Stimulated activated CD4-positive, alpha-beta T cell treated with anti-CD3 and anti-CD28 coated beads, Interleukin-12 subunit alpha, Interleukin-12 subunit beta, amount 100 ng/mL, for 24 hours (primary cell): ENCODE results near the gene UBE3D.
"Not testable (repeated sequence)": the region's sequence is repeated elsewhere in the genome, so short reads cannot be mapped to it uniquely, and the experiment has no call there.

ENCODE experiments used
- DNase-seq, 2 experiments: peaks; one replicate each; pipeline ENCODE4 v3.0.0-alpha.2; 2020; ENCODE audit warnings: low read depth in 2 of 2

The UBE3D gene

DNA sequence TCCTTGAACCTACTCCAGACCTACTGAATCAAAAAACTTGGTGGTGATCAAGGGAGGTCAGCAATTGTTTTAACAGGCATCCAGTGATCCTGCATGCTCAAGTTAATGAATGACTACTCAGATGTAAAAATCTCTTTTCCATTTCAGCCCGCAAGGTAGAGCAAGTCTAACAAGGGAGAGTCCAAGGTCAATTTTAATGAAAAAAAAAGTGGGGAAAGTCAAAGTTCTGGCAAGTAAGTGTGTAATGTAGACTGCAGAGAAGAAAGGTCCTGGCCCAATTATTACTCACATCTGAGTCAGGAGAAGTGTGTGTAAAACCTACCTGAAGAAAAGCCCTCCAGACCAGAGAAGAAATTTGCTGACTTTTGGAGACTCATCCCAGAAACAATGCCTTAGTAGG is 193.5 kb downstream of the UBE3D start:
- DNase-seq = no peak

DNA sequence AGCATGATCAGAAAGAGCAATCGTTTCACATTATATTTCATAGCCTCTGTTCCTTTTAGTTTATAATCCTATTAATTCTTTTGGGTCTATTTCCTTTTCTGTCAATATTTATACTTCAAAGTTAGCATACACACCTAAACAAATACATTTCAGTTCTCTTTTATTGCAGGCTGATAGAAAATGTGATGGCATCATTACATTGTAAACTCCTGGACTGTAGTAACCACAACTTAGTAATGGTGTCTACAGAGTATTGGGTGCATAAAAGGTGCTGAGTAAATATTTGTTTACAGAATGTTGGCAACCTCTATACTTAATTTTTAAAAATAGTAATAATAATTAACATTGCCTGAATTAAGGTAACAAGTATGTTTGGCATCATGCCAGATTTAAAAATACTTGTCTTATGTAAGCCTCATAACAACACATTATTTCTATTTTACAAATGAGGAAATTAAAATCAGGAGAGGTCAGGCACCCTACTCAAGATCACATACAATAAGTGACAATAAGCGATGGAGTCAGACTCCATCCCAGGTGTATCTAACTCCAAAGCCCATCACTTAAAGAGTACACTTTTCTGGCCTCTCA is 195.0 kb downstream of the UBE3D start:
- no peak for DNase-seq

DNA sequence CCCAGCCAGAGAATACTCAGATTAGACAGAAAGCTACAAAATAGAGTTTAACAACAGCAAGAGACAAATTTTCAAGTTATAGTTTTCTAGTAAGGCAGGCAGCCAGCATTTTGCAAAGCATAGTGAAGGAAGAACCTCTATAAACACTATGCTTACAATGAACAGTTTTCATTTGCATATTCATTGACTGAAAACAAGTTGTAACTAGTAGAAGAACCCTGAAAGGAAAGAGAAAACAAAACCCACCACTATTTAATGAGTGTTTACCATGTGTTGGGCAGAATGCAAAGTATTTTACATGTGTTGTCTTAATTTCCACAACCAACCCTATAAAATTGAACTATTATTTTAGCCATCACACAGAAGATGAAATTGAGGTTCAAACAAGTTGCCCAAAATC is 196.1 kb downstream of the UBE3D start:
- no peak for DNase-seq

DNA sequence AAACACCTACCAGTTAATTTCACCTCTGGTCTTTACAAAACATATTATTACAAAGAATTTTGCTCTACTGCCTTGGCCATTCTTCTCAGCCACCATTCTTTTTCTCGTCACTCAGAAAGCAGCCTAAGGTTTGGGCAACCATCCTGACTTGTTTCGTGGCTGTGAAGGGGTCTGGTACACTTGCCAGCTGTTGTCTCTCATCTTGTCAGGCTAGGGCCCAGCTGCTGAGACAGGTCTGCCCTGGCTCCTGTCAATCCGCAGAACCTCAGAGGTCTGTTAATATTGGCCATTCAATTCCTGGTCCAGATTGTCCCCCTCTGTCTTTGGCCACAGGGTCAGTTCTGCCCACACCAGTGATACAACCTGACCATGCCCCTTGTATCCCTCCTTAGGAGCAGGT is 197.7 kb downstream of the UBE3D start:
- DNase-seq = no peak

DNA sequence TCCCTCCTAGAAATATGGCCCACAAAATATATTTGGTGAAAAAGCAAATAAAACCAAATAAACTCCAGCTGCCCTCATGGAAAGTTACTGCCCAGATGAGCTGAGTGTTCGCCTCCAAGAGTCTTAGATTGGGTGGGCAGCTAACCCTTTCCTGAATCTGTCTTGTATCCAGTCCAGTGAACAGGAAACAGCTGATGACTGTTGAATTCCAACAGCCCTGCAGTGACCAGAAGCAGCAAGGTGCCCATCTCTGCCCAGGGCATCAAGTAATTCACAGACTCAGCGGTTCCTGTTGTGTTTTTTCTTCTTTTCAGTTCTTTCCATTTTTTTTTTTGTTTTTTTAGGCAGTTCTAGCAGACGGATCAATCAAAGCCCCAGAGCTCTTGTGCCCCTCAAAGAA is 199.2 kb downstream of the UBE3D start:
- no peak for DNase-seq

DNA sequence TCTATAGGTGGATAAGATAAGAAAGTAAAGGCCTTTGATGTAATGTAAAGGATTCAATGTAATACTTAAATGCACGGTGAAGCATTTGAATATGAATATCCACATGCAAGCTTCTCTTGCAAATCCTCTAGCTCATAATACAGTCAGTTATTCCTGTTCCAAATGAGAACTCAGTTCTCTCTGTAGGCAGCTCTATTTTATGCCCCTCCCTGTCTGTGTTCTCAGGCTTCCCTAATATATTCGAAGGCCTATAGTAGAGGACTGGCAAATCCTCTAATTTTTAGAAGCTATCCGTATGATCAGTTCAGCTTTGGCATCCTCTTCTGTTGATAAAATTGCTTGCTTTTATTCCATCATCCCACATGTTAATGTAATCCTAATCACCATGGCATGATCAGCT is 200.2 kb downstream of the UBE3D start:
- no peak for DNase-seq

DNA sequence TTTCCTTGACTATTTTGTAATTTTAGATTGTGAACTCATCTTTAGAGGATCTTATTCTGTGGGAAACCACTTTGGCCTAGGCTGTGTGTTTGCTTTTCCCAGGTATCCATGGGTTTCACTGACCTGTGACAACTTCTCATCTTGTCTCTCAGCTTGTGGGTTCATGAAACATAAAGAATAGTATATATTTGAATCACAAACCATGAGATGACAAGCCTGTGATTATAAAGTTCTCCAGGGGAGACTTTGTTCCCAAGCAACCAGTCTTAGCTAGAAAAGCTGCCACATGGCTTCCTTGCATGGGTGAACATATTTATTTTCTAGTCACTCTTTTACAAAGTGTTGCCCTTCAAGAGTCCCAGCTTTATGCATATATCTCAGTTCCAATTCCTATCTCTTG is 201.9 kb downstream of the UBE3D start:
- no peak for DNase-seq

DNA sequence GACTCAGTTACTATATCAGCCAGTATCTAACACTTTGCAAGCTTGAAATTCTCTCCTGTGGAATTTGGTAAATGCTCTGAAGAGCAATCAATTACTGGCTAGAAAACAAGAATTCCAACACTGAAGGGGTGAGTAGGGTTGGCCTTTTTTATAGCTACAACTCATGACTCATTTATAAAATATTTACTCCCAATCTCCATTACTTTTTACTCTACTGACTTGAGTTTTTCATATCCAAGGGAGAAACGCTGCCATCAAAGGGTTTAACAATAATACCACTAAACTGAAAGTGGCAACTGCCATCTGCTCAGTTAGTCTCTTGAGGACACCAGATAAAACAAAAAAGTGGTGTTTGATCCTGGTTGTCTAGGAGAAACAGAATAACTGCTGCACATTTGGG is 203.1 kb downstream of the UBE3D start:
- no peak for DNase-seq

DNA sequence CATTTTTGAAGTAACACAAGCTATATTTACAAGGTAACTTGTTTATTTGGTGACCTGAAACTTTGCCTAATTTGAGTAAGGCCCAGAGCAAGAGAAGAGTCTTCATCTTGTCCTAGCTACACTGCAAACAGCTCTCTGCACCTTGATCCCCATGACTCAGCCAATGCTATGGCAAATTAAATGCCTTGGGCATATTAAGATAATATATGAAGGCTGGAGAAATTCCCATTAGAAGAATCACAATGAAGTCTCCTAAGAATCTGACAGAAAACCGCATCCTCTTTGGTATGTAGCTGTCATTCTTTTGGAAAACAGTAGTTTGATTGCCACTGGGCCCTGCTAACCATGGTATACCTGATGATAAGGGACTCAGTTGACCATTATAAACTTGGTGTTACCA is 204.5 kb downstream of the UBE3D start:
- no peak for DNase-seq

DNA sequence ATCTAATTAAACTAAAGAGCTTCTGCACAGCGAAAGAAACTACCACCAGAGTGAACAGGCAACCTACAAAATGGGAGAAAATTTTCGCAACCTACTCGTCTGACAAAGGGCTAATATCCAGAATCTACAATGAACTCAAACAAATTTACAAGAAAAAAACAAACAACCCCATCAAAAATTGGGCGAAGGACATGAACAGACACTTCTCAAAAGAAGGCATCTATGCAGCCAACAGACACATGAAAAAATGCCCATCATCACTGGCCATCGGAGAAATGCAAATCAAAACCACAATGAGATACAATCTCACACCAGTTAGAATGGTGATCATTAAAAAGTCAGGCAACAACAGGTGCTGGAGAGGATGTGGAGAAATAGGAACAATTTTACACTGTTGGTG is 209.6 kb downstream of the UBE3D start:
- not testable (repeated sequence) for DNase-seq

DNA sequence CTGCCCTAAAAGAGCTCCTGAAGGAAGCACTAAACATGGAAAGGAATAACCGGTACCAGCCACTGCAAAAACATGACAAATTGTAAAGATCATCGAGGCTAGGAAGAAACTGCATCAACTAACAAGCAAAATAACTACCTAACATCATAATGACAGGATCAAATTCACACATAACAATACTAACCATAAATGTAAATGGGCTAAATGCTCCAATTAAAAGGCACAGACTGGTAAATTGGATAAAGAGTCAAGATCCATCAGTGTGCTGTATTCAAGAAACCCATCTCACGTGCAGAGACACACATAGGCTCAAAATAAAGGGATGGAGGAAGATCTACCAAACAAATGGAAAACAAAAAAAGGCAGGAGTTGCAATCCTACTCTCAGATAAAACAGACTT is 212.7 kb downstream of the UBE3D start:
- not testable (repeated sequence) for DNase-seq

DNA sequence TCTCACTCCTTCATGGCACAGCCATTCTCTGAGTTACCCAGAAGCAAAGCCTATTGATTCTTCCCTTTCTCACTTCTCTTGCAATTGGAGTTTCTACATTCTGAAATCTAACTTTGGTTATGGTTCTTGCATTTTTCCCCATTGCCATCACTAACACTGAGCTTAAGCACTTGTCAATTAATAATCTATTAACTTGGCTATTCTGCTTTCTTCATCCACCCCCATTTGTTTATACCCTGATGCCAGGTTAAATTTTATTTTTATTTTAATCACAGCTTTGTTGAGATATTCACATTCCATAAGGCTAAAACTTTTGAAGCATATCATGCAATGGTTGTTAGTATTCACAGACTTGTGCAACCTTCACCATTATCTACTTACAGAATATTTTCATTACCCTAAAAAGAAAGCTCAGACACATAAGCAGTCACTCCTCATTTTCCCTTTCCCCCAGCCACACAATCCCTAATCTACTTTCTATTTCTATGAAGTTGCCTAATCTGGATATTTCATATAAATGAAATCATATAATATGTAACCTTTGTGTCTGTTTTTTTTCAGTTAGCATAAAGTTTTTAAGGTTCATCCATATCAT is 222.3 kb downstream of the UBE3D start:
- no peak for DNase-seq

DNA sequence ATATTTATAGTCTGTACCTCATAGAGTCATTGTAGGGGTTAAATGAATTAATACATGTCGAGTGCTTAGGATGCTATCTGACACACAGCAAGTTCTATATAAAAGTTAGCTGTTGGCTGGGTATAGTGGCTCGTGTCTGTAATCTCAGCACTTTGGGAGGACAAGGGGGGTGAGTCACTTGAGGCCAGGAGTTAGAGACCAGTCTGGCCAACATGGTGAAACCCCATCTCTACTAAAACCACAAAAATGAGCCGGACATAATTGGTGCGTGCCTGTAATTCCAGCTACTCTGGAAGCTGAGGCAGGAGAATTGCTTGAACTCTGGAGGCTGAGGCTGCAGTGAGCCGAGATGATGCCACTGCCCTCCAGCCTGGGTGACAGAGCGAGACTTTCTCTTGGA is 222.9 kb downstream of the UBE3D start:
- no peak for DNase-seq
